Esophagus muscularis mucosa (tissue), 4 donors: Measurements from ENCODE around the gene DOK6.

Source experiments
- CTCF ChIP-seq, 3 experiments: fragments of 200-600 bp in 2 of 3; fragments of 450-650 bp in 1 of 3; sonication (generic) in 2 of 3; IDR thresholded peaks; one replicate each; pipeline ENCODE4 v1.5.1; 2017 to 2019; ENCODE audit warnings: antibody characterized with exemption in 3 of 3, mild to moderate bottlenecking in 2 of 3, moderate library complexity in 1 of 3
- EP300 ChIP-seq: sonication (generic); formaldehyde crosslinking; IDR thresholded peaks from one replicate; pipeline ENCODE4 v1.6.1; 2017; ENCODE audit warnings: antibody characterized with exemption
- POLR2A ChIP-seq: fragments of 450-650 bp; IDR thresholded peaks from one replicate; pipeline ENCODE4 v1.6.1; 2017; ENCODE audit warnings: antibody characterized with exemption, moderate library complexity, mild to moderate bottlenecking, low read depth

GRCh38 chr18:69858897-69859296 is 458.2 kb downstream of the DOK6 start:
- no peak for TF ChIP-seq CTCF (IDR thresholded peaks at IDR 0.05)
- TF ChIP-seq POLR2A = no peak
- TF ChIP-seq EP300 = no peak
